GM21529 (cell line): ENCODE measurements around the gene KCNH3.
"Not testable (repeated sequence)": the region's sequence is repeated elsewhere in the genome, so short reads cannot be mapped to it uniquely, and the experiment has no call there.

Experiments used
- ATAC-seq: cut with Tn5 transposase; IDR thresholded peaks from one replicate; pipeline ENCODE4 v1.9.1; 2021; ENCODE audit not compliant: unreplicated experiment

KCNH3 gene, protein sequence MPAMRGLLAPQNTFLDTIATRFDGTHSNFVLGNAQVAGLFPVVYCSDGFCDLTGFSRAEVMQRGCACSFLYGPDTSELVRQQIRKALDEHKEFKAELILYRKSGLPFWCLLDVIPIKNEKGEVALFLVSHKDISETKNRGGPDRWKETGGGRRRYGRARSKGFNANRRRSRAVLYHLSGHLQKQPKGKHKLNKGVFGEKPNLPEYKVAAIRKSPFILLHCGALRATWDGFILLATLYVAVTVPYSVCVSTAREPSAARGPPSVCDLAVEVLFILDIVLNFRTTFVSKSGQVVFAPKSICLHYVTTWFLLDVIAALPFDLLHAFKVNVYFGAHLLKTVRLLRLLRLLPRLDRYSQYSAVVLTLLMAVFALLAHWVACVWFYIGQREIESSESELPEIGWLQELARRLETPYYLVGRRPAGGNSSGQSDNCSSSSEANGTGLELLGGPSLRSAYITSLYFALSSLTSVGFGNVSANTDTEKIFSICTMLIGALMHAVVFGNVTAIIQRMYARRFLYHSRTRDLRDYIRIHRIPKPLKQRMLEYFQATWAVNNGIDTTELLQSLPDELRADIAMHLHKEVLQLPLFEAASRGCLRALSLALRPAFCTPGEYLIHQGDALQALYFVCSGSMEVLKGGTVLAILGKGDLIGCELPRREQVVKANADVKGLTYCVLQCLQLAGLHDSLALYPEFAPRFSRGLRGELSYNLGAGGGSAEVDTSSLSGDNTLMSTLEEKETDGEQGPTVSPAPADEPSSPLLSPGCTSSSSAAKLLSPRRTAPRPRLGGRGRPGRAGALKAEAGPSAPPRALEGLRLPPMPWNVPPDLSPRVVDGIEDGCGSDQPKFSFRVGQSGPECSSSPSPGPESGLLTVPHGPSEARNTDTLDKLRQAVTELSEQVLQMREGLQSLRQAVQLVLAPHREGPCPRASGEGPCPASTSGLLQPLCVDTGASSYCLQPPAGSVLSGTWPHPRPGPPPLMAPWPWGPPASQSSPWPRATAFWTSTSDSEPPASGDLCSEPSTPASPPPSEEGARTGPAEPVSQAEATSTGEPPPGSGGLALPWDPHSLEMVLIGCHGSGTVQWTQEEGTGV

DNA sequence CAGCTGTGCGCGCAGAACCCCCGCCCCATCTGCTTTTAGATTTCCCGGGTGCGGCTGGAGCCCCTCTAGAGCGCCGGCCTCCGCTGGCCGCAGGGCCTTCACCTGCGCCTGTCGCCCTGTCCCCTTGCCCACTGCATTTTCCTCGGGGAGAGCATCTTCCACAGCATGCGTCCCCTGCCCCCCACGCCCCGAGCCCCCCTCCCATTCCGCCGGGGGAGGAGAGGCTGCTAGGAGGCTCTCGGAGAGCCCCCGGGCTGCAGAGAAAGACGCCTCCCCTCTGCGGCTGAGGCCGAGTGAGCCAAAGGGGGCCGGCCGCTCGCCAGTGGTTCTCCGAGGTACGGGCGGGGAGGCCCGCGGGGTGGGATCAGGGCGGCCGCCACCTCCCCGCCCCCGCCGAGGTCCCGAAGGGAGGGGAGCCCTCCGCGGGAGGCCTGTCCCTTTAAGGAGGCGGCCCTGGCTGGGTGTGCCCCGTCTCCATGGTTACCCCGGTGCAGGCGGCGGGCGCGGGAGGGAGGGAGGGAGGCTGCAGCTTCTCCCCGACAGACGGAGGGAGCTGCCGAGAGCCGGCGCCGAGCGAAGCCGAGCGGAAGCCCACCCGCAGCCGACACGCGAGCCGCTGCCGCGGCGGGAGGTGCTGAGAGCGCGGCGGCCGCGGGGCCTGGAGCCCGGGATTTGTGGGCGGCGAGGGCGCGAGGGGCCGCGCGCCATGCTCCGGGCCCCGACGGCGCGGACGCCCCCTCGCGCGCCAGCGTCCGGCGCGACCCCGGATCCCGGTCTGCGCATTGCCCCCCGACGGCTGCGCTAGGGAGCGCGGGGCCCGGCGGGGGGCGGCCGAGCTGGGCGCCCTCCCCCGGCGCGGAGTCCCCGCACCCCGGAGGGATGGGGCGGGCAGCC is at the start of gene KCNH3:
Gene KCNH3, plus strand, starts transcription at position 521 of the 894 bp plus-strand sequence. CDS start 387 bp downstream, outside the sequence.
- peak; percentile 68 for ATAC-seq

- ATAC-seq, result no peak
Measured at GRCh38 chr12:49489154-49489553, 49.7 kb upstream of the KCNH3 start.

GRCh38 chr12:49489720-49490119 is 49.1 kb upstream of the KCNH3 start:
- ATAC-seq, result no peak

- no peak for ATAC-seq
Measured at GRCh38 chr12:49491823-49492222, 47.0 kb upstream of the KCNH3 start.

DNA sequence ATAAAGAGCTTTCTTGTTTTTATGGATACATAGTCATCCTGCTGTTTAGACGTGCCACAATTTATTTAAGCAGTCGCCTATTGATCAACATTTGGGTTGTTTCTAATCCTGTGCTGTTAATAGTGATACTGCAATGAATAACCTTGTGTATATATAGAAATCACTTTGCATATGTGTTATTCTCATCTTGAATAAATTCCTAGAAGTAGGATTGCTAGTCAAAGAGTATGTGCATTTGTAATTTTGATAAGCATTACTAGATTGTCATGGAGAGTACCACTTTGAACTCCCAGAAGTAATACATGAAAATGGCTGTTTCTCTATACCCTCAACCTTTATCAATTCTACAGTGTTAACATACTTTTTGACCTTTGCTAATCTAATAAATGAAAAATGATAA is 44.9 kb upstream of the KCNH3 start:
- ATAC-seq, result no peak

GRCh38 chr12:49496417-49497360 is 42.1 kb upstream of the KCNH3 start:
- no peak for ATAC-seq

- no peak for ATAC-seq
Measured at GRCh38 chr12:49501895-49502294, 36.9 kb upstream of the KCNH3 start.

DNA sequence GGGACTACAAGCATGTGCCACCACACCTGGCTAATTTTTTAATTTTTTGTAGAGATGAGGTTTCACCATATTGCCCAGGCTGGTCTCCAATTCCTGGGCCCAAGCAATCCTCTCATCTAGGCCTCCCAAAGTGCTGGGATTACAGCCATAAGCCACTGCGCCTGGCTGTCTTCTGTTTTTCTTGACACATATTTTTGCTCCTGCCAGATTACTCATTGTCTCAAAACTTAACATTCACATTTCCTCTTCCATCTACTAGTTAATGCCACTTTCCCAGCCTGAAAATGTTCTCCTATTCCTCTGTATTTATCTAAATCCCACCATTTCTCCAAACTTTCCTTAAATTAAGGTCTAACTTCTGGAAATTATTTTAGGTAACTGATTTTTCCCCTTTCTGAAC is 36.2 kb upstream of the KCNH3 start:
- ATAC-seq, result no peak

DNA sequence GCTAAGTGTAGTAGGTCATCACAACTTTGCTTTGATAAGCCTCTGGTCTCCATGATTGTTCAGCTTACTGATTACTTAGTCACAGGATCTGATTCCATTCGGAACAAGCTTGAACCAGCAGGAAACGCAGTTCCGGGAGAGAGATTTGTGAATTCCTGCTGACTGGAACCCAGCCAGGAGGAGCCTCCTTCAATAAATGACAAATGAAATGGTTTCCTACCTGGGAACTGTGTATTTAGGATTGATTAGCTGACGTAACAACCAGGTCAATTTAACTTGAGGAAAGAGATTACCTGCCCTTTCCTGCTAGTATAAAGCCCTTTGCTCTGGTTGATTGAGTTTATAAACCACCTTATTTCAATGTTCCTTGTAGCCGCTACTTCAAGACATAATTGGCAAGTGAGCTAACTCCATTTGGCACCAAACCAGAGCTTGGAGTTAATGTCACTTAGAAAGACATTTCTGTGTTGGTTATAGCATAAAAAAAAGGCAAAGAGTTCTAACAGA is 35.1 kb upstream of the KCNH3 start:
- ATAC-seq, result no peak

GRCh38 chr12:49505672-49506071 is 33.2 kb upstream of the KCNH3 start:
- ATAC-seq, result no peak

DNA sequence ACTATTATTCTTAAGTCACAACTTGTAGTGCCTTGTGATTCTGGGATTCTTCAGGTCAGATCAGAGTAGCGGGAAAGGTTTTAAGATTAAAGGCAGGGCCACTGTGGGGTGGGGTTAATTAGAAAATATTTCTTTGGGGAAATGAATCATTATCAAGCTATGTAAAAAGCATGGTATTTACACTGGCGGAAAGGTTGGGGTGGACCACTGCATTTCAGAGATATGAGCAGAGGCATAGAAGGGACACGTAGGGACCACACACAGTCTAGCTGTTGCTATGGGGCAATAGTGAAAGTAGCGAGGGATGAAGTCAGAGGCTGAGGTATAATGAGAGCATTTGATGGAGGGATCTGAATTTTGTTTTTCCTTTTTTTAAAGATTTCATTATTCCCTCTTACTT is 31.7 kb upstream of the KCNH3 start:
- ATAC-seq, result no peak

DNA sequence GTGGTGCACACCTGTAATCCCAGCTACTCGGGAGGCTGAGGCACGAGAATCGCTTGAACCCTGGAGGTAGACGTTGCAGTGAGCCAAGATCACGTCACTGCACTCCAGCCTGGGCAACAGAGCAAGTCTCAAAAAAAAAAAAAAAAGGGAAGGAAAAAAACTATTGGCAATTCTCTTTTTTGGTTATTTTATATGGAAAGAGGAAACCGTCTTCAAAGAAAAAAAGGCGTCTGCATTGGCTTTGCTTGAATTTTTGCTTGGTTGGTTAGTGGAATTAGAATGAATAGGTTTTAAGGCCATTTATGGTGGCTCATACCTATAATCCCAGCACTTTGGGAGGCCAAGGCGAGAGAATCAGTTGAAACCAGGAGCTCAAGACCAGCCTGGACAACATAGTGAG is 29.1 kb upstream of the KCNH3 start:
- not testable (repeated sequence) for ATAC-seq

DNA sequence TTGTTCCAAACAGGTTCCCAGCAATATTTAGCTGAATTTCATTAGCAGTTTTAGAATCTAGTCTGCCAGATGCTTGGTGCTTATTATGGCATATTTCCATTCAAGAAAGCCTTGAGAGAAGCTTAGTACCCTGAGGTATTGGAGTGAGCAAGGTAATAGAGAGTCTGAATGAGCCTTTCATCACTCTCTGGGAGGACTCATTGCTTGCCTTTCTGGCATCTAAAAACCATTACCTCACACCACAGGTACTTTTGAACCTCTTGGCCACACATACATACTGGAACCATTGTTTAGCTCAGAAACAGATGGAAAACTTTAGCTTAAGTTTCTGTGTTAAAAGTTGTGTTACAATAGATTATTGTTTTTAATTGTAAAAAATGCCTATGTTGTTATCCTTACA is 27.4 kb upstream of the KCNH3 start:
- no peak for ATAC-seq

GRCh38 chr12:49512546-49512945 is 26.3 kb upstream of the KCNH3 start:
- no peak for ATAC-seq

GRCh38 chr12:49515266-49515665 is 23.6 kb upstream of the KCNH3 start:
- ATAC-seq, result no peak

DNA sequence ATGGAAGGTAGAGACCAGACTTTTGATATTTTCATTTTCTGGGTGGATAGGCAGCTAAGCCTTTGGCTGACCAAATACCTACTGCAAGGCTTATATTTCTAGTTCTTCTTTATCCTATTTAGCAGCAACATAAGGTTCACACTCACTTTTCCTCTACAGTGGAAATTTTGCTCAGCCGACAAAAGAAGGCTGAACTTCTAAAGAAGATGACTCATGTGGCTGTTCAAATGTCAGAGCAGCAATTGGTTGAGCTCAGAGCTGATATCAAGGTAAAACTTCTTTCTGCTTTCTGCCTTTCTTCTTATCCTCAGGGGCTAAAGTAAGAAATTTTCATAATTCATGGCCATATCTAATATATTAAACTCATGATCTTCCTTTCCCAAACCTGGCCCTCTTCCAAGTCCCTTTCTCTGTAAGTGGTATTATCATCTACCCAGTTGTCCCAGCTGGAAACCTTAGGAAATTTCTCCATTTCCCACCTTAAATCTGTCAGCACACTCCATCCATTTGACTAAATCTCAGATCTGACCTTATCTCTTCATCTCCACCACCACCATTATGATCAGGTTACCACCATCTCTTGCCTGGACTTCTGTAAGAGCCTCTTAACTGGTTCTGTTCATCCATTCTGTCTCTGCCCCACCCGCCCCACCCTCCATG is 19.8 kb upstream of the KCNH3 start:
- ATAC-seq, result no peak

- no peak for ATAC-seq
Measured at GRCh38 chr12:49519574-49519936, 19.3 kb upstream of the KCNH3 start.

DNA sequence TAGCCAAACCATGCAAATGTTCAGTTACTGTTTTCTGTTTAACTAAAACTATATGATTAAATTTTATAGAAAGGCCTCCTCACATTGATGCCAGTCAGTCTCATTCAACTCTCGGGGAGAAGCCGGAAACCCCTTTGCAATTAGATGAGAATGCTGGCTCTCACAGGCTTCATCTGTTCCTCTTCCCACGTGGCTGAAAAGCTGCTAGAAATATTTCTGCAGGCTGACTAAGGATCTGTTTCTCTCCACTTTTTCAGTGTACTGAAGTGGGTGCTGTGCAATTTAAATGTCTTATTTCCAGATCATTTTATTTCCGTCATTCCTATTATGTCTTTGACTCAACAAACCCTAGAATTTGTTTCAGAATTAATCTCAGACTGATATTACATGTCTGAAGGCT is 17.4 kb upstream of the KCNH3 start:
- ATAC-seq, result no peak
